ENCODE results near the gene ECE2. TPM values are rescaled to one million over a fixed set of nuclear protein-coding genes. Genes with fewer than 3 reads are reported as not detected.
A peak's percentile ranks its signal among the peaks of the same experiment; 100 is the strongest.

Gene ECE2
- total RNA-seq, 1 experiment from 2014 or later = 0.15 TPM

GRCh38 chr3:184341925-184342324, 66.1 kb downstream of the ECE2 start:
- no peak overlapping the region for H3K27ac ChIP-seq (ENCODE audit: low read length)
- H3K79me2 ChIP-seq (ENCODE audit: low read length) = peaks cover 19% of the 10 kb centered on the region
- H3K9ac ChIP-seq (ENCODE audit: low read length) = no peak overlapping the region
- H3K27me3 ChIP-seq (ENCODE audit: low read length) = no peaks in the 10 kb centered on the region
- H3K4me1 ChIP-seq (ENCODE audit: low read length) = peaks cover 8% of the 10 kb centered on the region
- H3K4me3 ChIP-seq (ENCODE audit: low read length) = no peak overlapping the region
- no peaks in the 10 kb centered on the region for H3K9me2 ChIP-seq (replicated peaks; ENCODE audit: insufficient read depth, low read length)
- no peak overlapping the region for H3K4me2 ChIP-seq (ENCODE audit: low read depth, low read length, poor library complexity, severe bottlenecking)
- H4K20me1 ChIP-seq (ENCODE audit: insufficient read depth, low read depth, low read length) = no peaks in the 10 kb centered on the region
- no peaks in the 10 kb centered on the region for H3K9me3 ChIP-seq (ENCODE audit: low read length)
- no peak overlapping the region for H2AFZ ChIP-seq (ENCODE audit: low read length)
- no peak for DNase-seq
- no peaks in the 10 kb centered on the region for H3K36me3 ChIP-seq (ENCODE audit: insufficient read depth, low read length)

Small RNAs within 50 kb of the gene (small RNA-seq; reads per million reads assigned to genes)
- gene MIR1224 (not detected), gene SNORD66 (707 reads per million, percentile 100 among the genes with 10 or more reads in this experiment)

Other genes starting within 250 kb of the ECE2 start
- not detected in 2 replicates for gene HTR3D, start 244.3 kb upstream of the ECE2 start, total RNA-seq (2014; rRNA removed; shearing (Covaris generic); ENCODE audit: low replicate concordance)
- gene HTR3C, start 223.0 kb upstream of the ECE2 start, total RNA-seq (2014; rRNA removed; shearing (Covaris generic); ENCODE audit: low replicate concordance) = not detected in 2 replicates
- gene HTR3E, start 179.0 kb upstream of the ECE2 start, total RNA-seq (2014; rRNA removed; shearing (Covaris generic); ENCODE audit: low replicate concordance) = not detected in 2 replicates
- 59.4 and 68.4 TPM in 2 replicates for gene EIF2B5, start 140.7 kb upstream of the ECE2 start, total RNA-seq (2014; rRNA removed; shearing (Covaris generic); ENCODE audit: low replicate concordance)
- gene DVL3, start 120.6 kb upstream of the ECE2 start, total RNA-seq (2014; rRNA removed; shearing (Covaris generic); ENCODE audit: low replicate concordance) = 62.1 and 106 TPM in 2 replicates
- gene AP2M1, start 101.2 kb upstream of the ECE2 start, total RNA-seq (2014; rRNA removed; shearing (Covaris generic); ENCODE audit: low replicate concordance) = 212 and 265 TPM in 2 replicates
- gene ABCF3, start 89.8 kb upstream of the ECE2 start, total RNA-seq (2014; rRNA removed; shearing (Covaris generic); ENCODE audit: low replicate concordance) = 61.6 and 62.9 TPM in 2 replicates
- not detected in 2 replicates for gene VWA5B2, start 46.4 kb upstream of the ECE2 start, total RNA-seq (2014; rRNA removed; shearing (Covaris generic); ENCODE audit: low replicate concordance)
- 80.1 and 108 TPM in 2 replicates for gene ALG3, start 27.1 kb upstream of the ECE2 start, total RNA-seq (2014; rRNA removed; shearing (Covaris generic); ENCODE audit: low replicate concordance)
- 30.3 and 49.6 TPM in 2 replicates for gene EEF1AKMT4, start 26.4 kb upstream of the ECE2 start, total RNA-seq (2014; rRNA removed; shearing (Covaris generic); ENCODE audit: low replicate concordance)
- 5.0 and 9.5 TPM in 2 replicates for gene CAMK2N2, start 14.5 kb upstream of the ECE2 start, total RNA-seq (2014; rRNA removed; shearing (Covaris generic); ENCODE audit: low replicate concordance)
- 235 and 301 TPM in 2 replicates for gene PSMD2, start 23.2 kb downstream of the ECE2 start, total RNA-seq (2014; rRNA removed; shearing (Covaris generic); ENCODE audit: low replicate concordance)
- 177 and 369 TPM in 2 replicates for gene EIF4G1, start 38.6 kb downstream of the ECE2 start, total RNA-seq (2014; rRNA removed; shearing (Covaris generic); ENCODE audit: low replicate concordance)
- gene FAM131A, start 61.6 kb downstream of the ECE2 start, total RNA-seq (2014; rRNA removed; shearing (Covaris generic); ENCODE audit: low replicate concordance) = 23.0 and 26.1 TPM in 2 replicates
- gene CLCN2, start 85.6 kb downstream of the ECE2 start, total RNA-seq (2014; rRNA removed; shearing (Covaris generic); ENCODE audit: low replicate concordance) = 4.4 and 8.8 TPM in 2 replicates
- gene POLR2H, start 85.7 kb downstream of the ECE2 start, total RNA-seq (2014; rRNA removed; shearing (Covaris generic); ENCODE audit: low replicate concordance) = 165 and 169 TPM in 2 replicates
- 6.6 and 12.5 TPM in 2 replicates for gene THPO, start 102.2 kb downstream of the ECE2 start, total RNA-seq (2014; rRNA removed; shearing (Covaris generic); ENCODE audit: low replicate concordance)
- gene CHRD, start 104.0 kb downstream of the ECE2 start, total RNA-seq (2014; rRNA removed; shearing (Covaris generic); ENCODE audit: low replicate concordance) = 17.7 and 52.9 TPM in 2 replicates